HCT116 (cell line): ENCODE data around the gene OLA1. TPM values are rescaled to one million over a fixed set of nuclear protein-coding genes. Genes with fewer than 3 reads are reported as not detected.
A peak's percentile ranks its signal among the peaks of the same experiment; 100 is the strongest.

ENCODE experiments used
- ATAC-seq: fragments of 200-7000 bp; cut with Tn5 transposase; 2 replicates; pipeline ENCODE4 v1.9.1; 2020; ENCODE audit warnings: mild to moderate bottlenecking, moderate library complexity
- BruUV-seq: library from RNA; stranded (reverse); fragments of 400-500 nt; replicated peaks from 2 replicates; lab custom pipeline; 2021; lab: Mats Ljungman, UMichigan
- CTCF ChIA-PET: fragments of 300-600 bp; sonication (Branson Sonifier 250); formaldehyde crosslinking; loops from one replicate; lab custom pipeline; 2021; ENCODE audit warnings: antibody characterized with exemption; lab: Charles Lee
- POLR2A ChIA-PET: fragments of 300-600, 350-600 bp; sonication (Branson Sonifier 250); formaldehyde crosslinking; loops from one replicate; lab custom pipeline; 2021; ENCODE audit warnings: antibody characterized with exemption; lab: Charles Lee
- RAD21 ChIA-PET, 2 experiments: fragments of 300-600 bp; sonication (Branson Sonifier 250); formaldehyde crosslinking; loops; one replicate each; lab custom pipeline; 2023; ENCODE audit warnings: low total read pairs in 2 of 2; ENCODE audit not compliant: uncharacterized antibody in 2 of 2, unreplicated experiment in 2 of 2, low non-redundant PET in 1 of 2; lab: Charles Lee
- DNase-seq: peaks from one replicate; pipeline ENCODE4 v3.0.0-alpha.2; 2010; ENCODE audit warnings: low read depth, low spot score
- H2AFZ ChIP-seq: fragments of 200-600 bp; shearing (Covaris generic), sonication (generic); 2 replicates; pipeline ENCODE4 v1.6.1; 2017; ENCODE audit warnings: low read depth, mixed run types, mixed read lengths, antibody characterized with exemption, low read length; ENCODE audit not compliant: poor library complexity, severe bottlenecking
- H3K27ac ChIP-seq: 2 replicates; pipeline ENCODE4 v1.5.1; 2012; ENCODE audit warnings: low read depth, low read length
- H3K27me3 ChIP-seq: fragments of 200-600 bp; sonication (generic); 2 replicates; pipeline ENCODE4 v1.6.1; 2016; ENCODE audit warnings: mixed run types, low read length, mixed read lengths; ENCODE audit not compliant: insufficient read depth
- H3K36me3 ChIP-seq, 2 experiments: fragments of 200-500 bp in 1 of 2; fragments of 200-600 bp in 1 of 2; sonication (Bioruptor generic) in 1 of 2; sonication (generic) in 1 of 2; 2 replicates each; pipeline versions ENCODE4 v1.5.1 to v1.6.1; 2014 to 2016; ENCODE audit warnings: low read length in 2 of 2, inconsistent platforms in 1 of 2, mixed read lengths in 1 of 2, mixed run types in 1 of 2; ENCODE audit not compliant: insufficient read depth in 2 of 2, control insufficient read depth in 1 of 2
- H3K4me1 ChIP-seq, 2 experiments: fragments of 200-600 bp in 1 of 2; sonication (generic) in 1 of 2; 2 replicates each; pipeline versions ENCODE4 v1.5.1 to v1.6.1; 2012 to 2017; ENCODE audit warnings: low read length in 2 of 2, inconsistent platforms in 1 of 2, mild to moderate bottlenecking in 1 of 2, mixed read lengths in 1 of 2, mixed run types in 1 of 2, moderate library complexity in 1 of 2; ENCODE audit not compliant: insufficient read depth in 2 of 2, control insufficient read depth in 1 of 2
- H3K4me2 ChIP-seq: fragments of 200-600 bp; sonication (generic); 2 replicates; pipeline ENCODE4 v1.6.1; 2017; ENCODE audit warnings: mixed run types, low read length, mixed read lengths
- H3K4me3 ChIP-seq, 2 experiments: fragments of 200-600 bp in 1 of 2; sonication (generic) in 1 of 2; replicated peaks in 1 of 2; 2 replicates each; pipeline ENCODE4 v1.5.1; 2011 to 2016; ENCODE audit warnings: low read length in 2 of 2, control low read depth in 1 of 2, low read depth in 1 of 2, mild to moderate bottlenecking in 1 of 2, mixed read lengths in 1 of 2, mixed run types in 1 of 2
- H3K79me2 ChIP-seq: fragments of 200-600 bp; sonication (generic); 2 replicates; pipeline ENCODE4 v1.6.1; 2017; ENCODE audit warnings: mild to moderate bottlenecking, mixed run types, low read length, moderate library complexity, mixed read lengths; ENCODE audit not compliant: insufficient read depth
- H3K9ac ChIP-seq: fragments of 200-600 bp; sonication (generic); 2 replicates; pipeline ENCODE4 v1.6.1; 2016; ENCODE audit warnings: low read length, mixed read lengths
- H3K9me2 ChIP-seq: fragments of 200-600 bp; sonication (generic), shearing (Covaris generic); 2 replicates; pipeline ENCODE4 v1.6.1; 2017; ENCODE audit warnings: mixed run types, mild to moderate bottlenecking, moderate library complexity; ENCODE audit not compliant: insufficient read depth
- H3K9me3 ChIP-seq, 2 experiments: fragments of 200-500 bp in 1 of 2; fragments of 200-600 bp in 1 of 2; sonication (Bioruptor generic) in 1 of 2; sonication (generic) in 1 of 2; 2 replicates each; pipeline ENCODE4 v1.6.1; 2014 to 2017; ENCODE audit warnings: low read length in 2 of 2, mixed read lengths in 2 of 2, inconsistent platforms in 1 of 2, low read depth in 1 of 2, mild to moderate bottlenecking in 1 of 2, mixed run types in 1 of 2, moderate library complexity in 1 of 2; ENCODE audit not compliant: control insufficient read depth in 1 of 2, insufficient read depth in 1 of 2
- H4K20me1 ChIP-seq: fragments of 200-600 bp; sonication (generic), shearing (Covaris generic); 2 replicates; pipeline ENCODE4 v1.6.1; 2017; ENCODE audit warnings: mixed run types, mild to moderate bottlenecking, moderate library complexity; ENCODE audit not compliant: insufficient read depth
- POLR2A ChIP-seq: IDR thresholded peaks from 2 replicates; pipeline ENCODE4 v1.7.0; 2011; ENCODE audit warnings: borderline replicate concordance; ENCODE audit not compliant: insufficient read depth, insufficient read length; ENCODE audit errors: extremely low read depth
- SP1 ChIP-seq: IDR thresholded peaks from 2 replicates; pipeline ENCODE4 v1.6.1; 2012; ENCODE audit warnings: low read depth
- intact Hi-C: fragments of 100-400 bp; cut with micrococcal nuclease; formaldehyde crosslinking; loops from 2 replicates; pipeline ENCODE4 v1.10.0; 2022
- total RNA-seq: library from RNA; stranded (reverse); gene quantifications from one replicate; pipeline ENCODE4 v1.2.1, GENCODE V29; 2021; ENCODE audit not compliant: unreplicated experiment
- TF ChIP-seq, protein P1 (sequence below), 3 experiments: fragments of 200-600 bp in 1 of 3; sonication (generic) in 1 of 3; IDR thresholded peaks in 2 of 3; conservative IDR thresholded peaks in 1 of 3; 2 replicates each; pipeline ENCODE4 v1.5.1; 2012 to 2017; ENCODE audit warnings: low read depth in 2 of 3, low read length in 2 of 3, antibody characterized with exemption in 1 of 3, borderline replicate concordance in 1 of 3, control low read depth in 1 of 3, mild to moderate bottlenecking in 1 of 3, mixed read lengths in 1 of 3, mixed run types in 1 of 3, moderate library complexity in 1 of 3; ENCODE audit not compliant: insufficient read depth in 1 of 3

OLA1 gene
- total RNA-seq, 1 experiment from 2014 or later = 219 TPM

DNA sequence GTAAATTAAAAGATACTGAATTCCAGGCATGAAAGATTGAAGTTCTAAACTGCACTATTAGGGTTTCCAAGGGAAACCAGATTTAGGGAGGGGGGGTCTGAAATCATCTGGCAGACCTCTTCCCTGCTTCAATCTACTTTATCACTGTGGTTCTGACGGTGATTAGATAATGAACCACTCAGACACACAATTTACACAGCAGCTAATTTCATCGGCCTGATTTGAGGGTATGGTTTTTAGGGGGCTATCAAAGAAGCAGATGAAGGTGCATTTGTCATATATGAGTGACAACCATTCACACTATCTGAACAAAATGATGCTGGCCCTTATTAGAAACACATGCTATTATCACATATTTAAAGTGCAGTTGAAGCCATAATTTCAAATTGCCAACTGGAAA lies 106.0 kb downstream of the OLA1 start:
- DNase-seq = no peak
- intact Hi-C loops = no loop called here

DNA sequence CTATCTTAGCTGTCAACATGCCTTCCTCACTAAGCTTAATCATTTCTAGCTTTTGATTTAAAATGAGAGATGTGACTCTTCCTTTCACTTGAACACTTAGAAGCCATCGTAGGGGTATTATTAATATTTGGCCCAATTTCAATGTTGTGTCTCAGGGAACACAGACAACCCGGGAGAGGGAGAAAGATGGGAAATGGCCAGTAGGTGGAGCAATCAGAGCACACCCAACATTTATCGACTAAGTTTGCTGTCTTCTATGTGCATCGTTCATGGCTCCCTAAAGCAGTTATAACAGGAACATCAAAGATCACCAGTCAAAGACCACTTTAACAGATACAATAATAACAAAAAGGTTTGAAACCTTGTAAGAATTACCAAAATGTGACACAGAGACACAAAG lies 110.2 kb downstream of the OLA1 start:
- intact Hi-C loops = no loop called here
- Histone ChIP-seq H3K4me2 (no peak overlapping the region), H4K20me1 (no peaks in the 10 kb centered on the region), H2AFZ (no peak overlapping the region), H3K4me3 (no peak overlapping the region), H3K9me3 (no peaks in the 10 kb centered on the region; a peak in 1 of 4 replicates), H3K27me3 (no peaks in the 10 kb centered on the region), H3K27ac (no peak overlapping the region), H3K9ac (no peak overlapping the region), H3K36me3 (peaks cover 0 to 11% of the 10 kb centered on the region in 2 experiments; a peak in 1 of 4 replicates)
- DNase-seq = no peak
- BruUV-seq = no TSS peak
- POLR2A ChIA-PET = no interaction called here
- RAD21 ChIA-PET = no interaction called here
- TF ChIP-seq POLR2A = no peak
- TF ChIP-seq, protein P1, sequence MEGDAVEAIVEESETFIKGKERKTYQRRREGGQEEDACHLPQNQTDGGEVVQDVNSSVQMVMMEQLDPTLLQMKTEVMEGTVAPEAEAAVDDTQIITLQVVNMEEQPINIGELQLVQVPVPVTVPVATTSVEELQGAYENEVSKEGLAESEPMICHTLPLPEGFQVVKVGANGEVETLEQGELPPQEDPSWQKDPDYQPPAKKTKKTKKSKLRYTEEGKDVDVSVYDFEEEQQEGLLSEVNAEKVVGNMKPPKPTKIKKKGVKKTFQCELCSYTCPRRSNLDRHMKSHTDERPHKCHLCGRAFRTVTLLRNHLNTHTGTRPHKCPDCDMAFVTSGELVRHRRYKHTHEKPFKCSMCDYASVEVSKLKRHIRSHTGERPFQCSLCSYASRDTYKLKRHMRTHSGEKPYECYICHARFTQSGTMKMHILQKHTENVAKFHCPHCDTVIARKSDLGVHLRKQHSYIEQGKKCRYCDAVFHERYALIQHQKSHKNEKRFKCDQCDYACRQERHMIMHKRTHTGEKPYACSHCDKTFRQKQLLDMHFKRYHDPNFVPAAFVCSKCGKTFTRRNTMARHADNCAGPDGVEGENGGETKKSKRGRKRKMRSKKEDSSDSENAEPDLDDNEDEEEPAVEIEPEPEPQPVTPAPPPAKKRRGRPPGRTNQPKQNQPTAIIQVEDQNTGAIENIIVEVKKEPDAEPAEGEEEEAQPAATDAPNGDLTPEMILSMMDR (IDR thresholded peaks at IDR 0.05 in 2 of 3, conservative IDR thresholded peaks at IDR 0.05 in 1 of 3; ENCODE audit: borderline replicate concordance in 1 of 3, insufficient read depth in 1 of 3, low read depth in 2 of 3, low read length in 2 of 3) = peak in 2 of 3 experiments; percentile 44 to 50; a peak in 4 of 6 replicates
- TF ChIP-seq, all 23 proteins: peak for 1
- CTCF ChIA-PET = interaction anchor here (1.2 kb wide), 1 partner anchor 203 kb away, joined by 6 read pairs; no protein-coding TSS in a partner anchor
- Histone ChIP-seq H3K4me1 (no peaks in the 10 kb centered on the region), H3K9me2 (no peaks in the 10 kb centered on the region), H3K79me2 (peaks cover 40% of the 10 kb centered on the region)
- ATAC-seq = peak; percentile 63; the same call in 1 of the 2 replicates

More for the DNA sequence above, 106.0 kb downstream of the OLA1 start:
- no peaks in the 10 kb centered on the region; a peak in 1 of 4 replicates for H3K9me3 ChIP-seq
- ATAC-seq = no peak
- no peak overlapping the region for H3K4me2 ChIP-seq
- TF ChIP-seq SP1 = no peak
- no peak overlapping the region for H3K27ac ChIP-seq
- H3K27me3 ChIP-seq = no peaks in the 10 kb centered on the region
- no peak overlapping the region for H3K9ac ChIP-seq
- no peaks in the 10 kb centered on the region for H3K9me2 ChIP-seq
- H3K4me3 ChIP-seq = no peak overlapping the region
- POLR2A ChIA-PET = no interaction called here
- no TSS peak for BruUV-seq
- CTCF ChIA-PET = interaction anchor here (1.1 kb wide), 1 partner anchor 16 kb away, joined by 3 read pairs; no protein-coding TSS in a partner anchor
- no peaks in the 10 kb centered on the region for H4K20me1 ChIP-seq
- no peaks in the 10 kb centered on the region for H3K4me1 ChIP-seq
- H3K36me3 ChIP-seq = peaks cover 0 to 6% of the 10 kb centered on the region in 2 experiments; a peak in 1 of 4 replicates
- RAD21 ChIA-PET = no interaction called here
- peaks cover 65% of the 10 kb centered on the region for H3K79me2 ChIP-seq
- H2AFZ ChIP-seq = no peak overlapping the region
